Omental fat pad (tissue), 4 donors: Measurements from ENCODE around the gene TMEM138. TPM values are rescaled to one million over a fixed set of nuclear protein-coding genes. Genes with fewer than 3 reads are reported as not detected.

ENCODE experiments used
- ATAC-seq: fragments of 150-250 bp; one replicate; pipeline ENCODE4 v1.9.1; 2016; ENCODE audit warnings: mild to moderate bottlenecking, moderate library complexity; ENCODE audit not compliant: low FRiP score
- DNase-seq: peaks from one replicate; pipeline ENCODE4 v3.0.0-alpha.2; 2019; ENCODE audit warnings: low spot score
- total RNA-seq, 4 donors: library from RNA; depleted of rRNA; stranded (reverse); fragments of >200 nt; gene quantifications; one replicate each; pipeline ENCODE4 v1.1.0, GENCODE V29; 2016
- TF ChIP-seq, protein P1 (sequence below), 3 donors: fragments of 450-650 bp; IDR thresholded peaks; one replicate each; pipeline ENCODE4 v1.5.1; 2016 to 2017; ENCODE audit warnings: antibody characterized with exemption in 3 of 3, mild to moderate bottlenecking in 3 of 3, moderate library complexity in 2 of 3

TMEM138 gene
- total RNA-seq, 4 donors from 2014 or later: 31.6 to 40.8 (median 38.1) TPM

DNA sequence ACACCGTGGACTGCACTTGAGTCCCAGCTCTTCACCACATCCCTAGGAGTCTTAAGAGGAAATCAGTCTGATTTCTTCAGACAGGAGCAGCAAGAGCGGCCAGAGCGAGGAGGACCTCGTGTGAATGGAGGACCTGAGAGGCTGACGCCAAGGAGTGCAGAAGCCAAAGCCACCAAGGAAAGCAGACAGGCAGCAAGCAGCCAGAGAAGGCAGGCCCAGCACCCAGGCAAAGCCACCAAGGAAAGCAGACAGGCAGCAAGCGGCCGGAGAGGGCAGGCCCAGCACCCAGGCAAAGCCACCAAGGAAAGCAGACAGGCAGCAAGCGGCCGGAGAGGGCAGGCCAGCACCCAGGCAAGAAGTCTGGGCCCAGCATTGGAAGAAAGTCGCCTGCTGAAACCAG is 12.3 kb upstream of the TMEM138 start:
- DNase-seq (no peak), ATAC-seq (no peak)
- TF ChIP-seq, protein P1, sequence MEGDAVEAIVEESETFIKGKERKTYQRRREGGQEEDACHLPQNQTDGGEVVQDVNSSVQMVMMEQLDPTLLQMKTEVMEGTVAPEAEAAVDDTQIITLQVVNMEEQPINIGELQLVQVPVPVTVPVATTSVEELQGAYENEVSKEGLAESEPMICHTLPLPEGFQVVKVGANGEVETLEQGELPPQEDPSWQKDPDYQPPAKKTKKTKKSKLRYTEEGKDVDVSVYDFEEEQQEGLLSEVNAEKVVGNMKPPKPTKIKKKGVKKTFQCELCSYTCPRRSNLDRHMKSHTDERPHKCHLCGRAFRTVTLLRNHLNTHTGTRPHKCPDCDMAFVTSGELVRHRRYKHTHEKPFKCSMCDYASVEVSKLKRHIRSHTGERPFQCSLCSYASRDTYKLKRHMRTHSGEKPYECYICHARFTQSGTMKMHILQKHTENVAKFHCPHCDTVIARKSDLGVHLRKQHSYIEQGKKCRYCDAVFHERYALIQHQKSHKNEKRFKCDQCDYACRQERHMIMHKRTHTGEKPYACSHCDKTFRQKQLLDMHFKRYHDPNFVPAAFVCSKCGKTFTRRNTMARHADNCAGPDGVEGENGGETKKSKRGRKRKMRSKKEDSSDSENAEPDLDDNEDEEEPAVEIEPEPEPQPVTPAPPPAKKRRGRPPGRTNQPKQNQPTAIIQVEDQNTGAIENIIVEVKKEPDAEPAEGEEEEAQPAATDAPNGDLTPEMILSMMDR (IDR thresholded peaks at IDR 0.05): no peak

DNA sequence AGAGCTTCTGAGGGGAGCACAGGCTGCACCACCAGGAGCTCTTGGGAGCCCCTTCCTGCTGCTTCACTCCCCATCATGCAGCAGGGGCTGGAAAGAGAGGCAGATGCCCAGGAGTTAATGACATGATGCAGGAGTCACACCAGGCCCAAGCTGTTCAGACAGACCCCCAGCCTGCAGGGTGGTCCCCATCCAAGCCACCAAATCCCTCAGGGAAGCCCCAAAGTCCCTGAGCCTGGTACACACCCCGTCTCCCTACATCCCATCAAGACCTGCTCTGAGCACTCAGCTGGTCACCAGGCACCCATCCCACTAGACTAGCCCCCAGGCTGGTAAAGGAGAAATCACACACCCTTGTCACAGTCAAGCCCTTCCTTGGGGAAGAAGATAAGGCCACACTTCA is 11.8 kb upstream of the TMEM138 start:
- TF ChIP-seq, protein P1 (IDR thresholded peaks at IDR 0.05): no peak
- DNase-seq (no peak), ATAC-seq (no peak)

DNA sequence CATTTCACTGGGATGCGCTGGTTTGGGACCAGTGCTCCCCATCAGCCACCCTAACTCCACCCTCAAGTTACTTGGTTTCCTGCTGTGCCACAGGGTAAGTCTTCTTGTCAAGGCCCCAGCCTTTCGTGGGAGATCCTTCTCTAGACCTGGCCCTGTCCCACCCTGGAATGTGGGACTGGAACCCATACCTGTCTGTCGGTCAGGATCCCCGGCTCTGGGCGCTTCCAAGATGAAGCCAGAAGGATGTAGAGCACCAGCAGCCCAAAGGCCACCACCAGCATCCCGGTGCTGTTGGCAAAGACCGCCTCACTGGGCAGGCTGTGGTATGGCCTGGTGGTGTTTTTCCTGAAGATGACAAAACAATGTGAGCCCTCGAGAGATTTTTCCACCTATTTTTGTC is 11.4 kb upstream of the TMEM138 start:
- ATAC-seq: no peak
- DNase-seq: no peak
- TF ChIP-seq, protein P1 (IDR thresholded peaks at IDR 0.05): no peak

DNA sequence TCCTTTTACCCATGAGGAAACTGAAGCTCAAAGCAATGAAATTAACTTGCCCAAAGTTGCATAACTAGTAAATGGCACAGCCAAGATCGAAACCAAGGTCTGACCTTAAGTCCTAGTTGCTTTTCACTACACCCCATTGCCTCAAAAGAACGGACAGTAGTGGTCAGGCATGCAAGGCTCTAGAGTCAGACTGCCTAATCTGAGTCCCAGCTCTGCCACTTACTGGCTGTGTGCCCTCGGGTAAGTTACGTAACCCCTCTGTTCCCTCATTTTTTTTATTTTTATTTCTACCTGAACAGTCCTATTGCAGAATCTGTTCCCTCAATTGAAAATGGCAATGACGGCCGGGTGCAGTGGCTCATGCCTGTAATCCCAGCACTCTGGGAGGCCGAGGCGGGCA is 10.1 kb upstream of the TMEM138 start:
- ATAC-seq (no peak), DNase-seq (no peak)
- TF ChIP-seq, protein P1 (IDR thresholded peaks at IDR 0.05): no peak

DNA sequence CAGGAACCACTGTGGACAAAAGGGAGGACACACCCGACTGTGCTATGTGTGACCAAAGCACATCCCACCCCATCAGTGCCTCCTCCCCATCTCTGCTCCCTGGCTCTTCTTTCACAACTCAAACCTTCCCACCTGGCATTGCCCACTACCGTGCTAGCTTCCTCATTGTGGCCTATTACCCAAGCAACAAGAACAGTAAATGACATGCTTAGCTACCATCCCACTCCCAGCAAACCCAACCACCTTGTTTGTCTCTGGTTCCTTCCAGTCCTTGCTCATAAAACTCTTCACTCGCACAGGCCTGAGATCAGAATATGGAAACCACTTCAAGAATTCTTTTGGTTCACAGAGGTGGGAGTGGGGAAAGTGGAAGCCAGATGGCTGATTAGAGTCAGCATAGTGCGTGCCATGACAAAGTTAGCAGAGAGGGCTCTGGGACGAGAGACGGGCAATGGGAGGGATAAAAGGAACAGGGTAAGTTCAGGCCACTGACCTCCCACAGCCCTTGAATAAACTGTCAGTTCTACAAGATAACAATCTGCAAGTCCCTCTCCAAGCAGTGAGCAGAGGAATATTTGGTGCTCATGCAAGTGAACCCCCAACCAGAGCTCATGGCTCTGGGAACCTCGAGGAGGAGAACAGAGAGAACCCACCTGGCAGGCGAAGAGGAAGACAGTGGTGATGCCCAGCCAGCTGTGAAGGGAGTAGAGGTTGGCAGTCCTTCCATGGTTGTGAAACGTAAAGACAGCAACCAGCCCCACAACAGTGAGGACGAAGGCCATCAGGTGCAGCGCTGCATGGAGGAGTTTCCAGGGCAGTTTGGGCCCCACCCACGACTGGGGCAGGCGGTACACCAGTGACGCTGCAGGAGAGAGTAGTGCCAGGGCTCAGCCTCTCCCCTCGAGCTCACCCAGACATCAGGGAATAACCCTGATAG is 8.8 kb upstream of the TMEM138 start:
- DNase-seq (no peak), ATAC-seq (peak; percentile 67)
- TF ChIP-seq, protein P1 (IDR thresholded peaks at IDR 0.05): no peak

DNA sequence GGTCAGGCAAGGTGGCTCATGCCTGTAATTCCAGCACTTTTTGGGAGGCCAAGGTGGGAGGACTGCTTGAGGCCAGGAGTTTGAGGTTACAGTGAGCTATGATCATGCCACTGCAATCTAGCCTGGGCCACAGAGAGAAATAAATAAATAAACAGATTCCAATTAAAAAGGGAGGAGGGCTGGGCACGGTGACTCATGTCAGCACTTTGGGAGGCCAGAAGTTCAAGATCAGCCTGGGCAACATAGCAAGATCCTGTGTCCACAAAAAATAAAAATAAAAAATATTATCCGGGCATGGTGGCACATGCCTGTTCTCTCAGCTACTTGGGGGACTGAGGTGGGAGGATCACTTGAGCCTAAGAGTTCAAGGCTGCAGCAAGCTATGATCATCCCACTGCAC is 8.0 kb upstream of the TMEM138 start:
- TF ChIP-seq, protein P1 (IDR thresholded peaks at IDR 0.05): no peak
- no peak for ATAC-seq
- no peak for DNase-seq

DNA sequence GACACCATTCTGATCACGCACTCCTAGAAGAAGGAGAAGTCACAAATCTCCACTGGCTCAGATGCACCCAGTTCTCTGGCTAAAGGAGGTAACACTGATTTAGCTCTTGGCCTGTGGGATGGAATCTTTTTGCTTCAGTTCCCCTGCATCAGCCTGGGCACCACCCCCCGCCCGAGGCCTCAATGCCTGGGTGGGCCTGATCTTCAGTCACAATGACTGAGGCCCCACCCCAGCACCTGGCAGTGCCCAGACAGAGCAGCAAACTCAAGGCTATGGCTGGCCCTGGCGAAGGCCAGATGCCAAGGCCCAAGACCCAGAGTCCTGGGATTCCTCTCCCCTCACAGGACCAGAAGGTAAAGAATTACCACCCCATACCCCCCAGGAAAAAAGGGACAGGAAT is 5.5 kb upstream of the TMEM138 start:
- DNase-seq: no peak
- ATAC-seq: no peak
- TF ChIP-seq, protein P1 (IDR thresholded peaks at IDR 0.05): no peak
